B cell (primary cell): ENCODE measurements around the gene ZNF322. TPM values are rescaled to one million over a fixed set of nuclear protein-coding genes. Genes with fewer than 3 reads are reported as not detected.
A peak's percentile ranks its signal among the peaks of the same experiment; 100 is the strongest.
"Not testable (repeated sequence)": the region's sequence is repeated elsewhere in the genome, so short reads cannot be mapped to it uniquely, and the experiment has no call there.

Experiments used
- ATAC-seq: fragments of 200-7000 bp; cut with Tn5 transposase; one replicate; pipeline ENCODE4 v1.10.0; 2021; ENCODE audit warnings: low read depth, mild to moderate bottlenecking, moderate number of reproducible peaks, moderate library complexity
- CTCF ChIA-PET: fragments of 350-600 bp; sonication (Branson Sonifier 250); formaldehyde crosslinking; loops from one replicate; lab custom pipeline; 2021; ENCODE audit warnings: antibody characterized with exemption, inconsistent platforms; lab: Charles Lee
- POLR2A ChIA-PET: fragments of 350-600 bp; sonication (Branson Sonifier 250); formaldehyde crosslinking; loops from one replicate; lab custom pipeline; 2021; ENCODE audit warnings: antibody characterized with exemption; lab: Charles Lee
- DNase-seq: peaks from one replicate; pipeline ENCODE4 v3.0.0; 2013
- H2AFZ ChIP-seq: 2 replicates; pipeline ENCODE4 v1.6.1; 2012; ENCODE audit warnings: mild to moderate bottlenecking, low read depth, low read length; ENCODE audit not compliant: insufficient read depth, poor library complexity, severe bottlenecking
- H3K27ac ChIP-seq, 2 donors: 1 replicate in 1 of 2; 2 replicates in 1 of 2; pipeline ENCODE4 v1.5.1; 2012 to 2013; ENCODE audit warnings: low read length in 2 of 2, mild to moderate bottlenecking in 2 of 2, moderate library complexity in 1 of 2
- H3K27me3 ChIP-seq, 4 experiments: fragments of 200-600 bp in 1 of 4; sonication (generic) in 1 of 4; replicated peaks in 1 of 4; 1 replicate in 2 of 4; 2 replicates in 2 of 4; pipeline versions ENCODE4 v1.6.1 to v1.7.0; 2013 to 2016; ENCODE audit warnings: low read length in 3 of 4, mild to moderate bottlenecking in 2 of 4, mixed read lengths in 1 of 4, moderate library complexity in 1 of 4; ENCODE audit not compliant: insufficient read depth in 4 of 4, control insufficient read depth in 3 of 4; ENCODE audit errors: control extremely low read depth in 1 of 4
- H3K36me3 ChIP-seq, 2 experiments: replicated peaks in 1 of 2; 1 replicate in 1 of 2; 2 replicates in 1 of 2; pipeline versions ENCODE4 v1.6.1 to v1.7.1; 2013; ENCODE audit warnings: low read length in 1 of 2; ENCODE audit not compliant: insufficient read depth in 2 of 2, control insufficient read depth in 1 of 2; ENCODE audit errors: control extremely low read depth in 1 of 2, extremely low read depth in 1 of 2
- H3K4me1 ChIP-seq, 2 donors: fragments of 200-600 bp in 1 of 2; sonication (generic) in 1 of 2; 1 replicate in 1 of 2; 2 replicates in 1 of 2; pipeline versions ENCODE4 v1.5.1 to v1.6.1; 2013 to 2017; ENCODE audit warnings: low read length in 2 of 2; ENCODE audit not compliant: control insufficient read depth in 2 of 2, insufficient read depth in 2 of 2
- H3K4me2 ChIP-seq: replicated peaks from 2 replicates; pipeline ENCODE3; 2012; ENCODE audit warnings: mild to moderate bottlenecking, low read depth, low read length; ENCODE audit not compliant: poor library complexity, severe bottlenecking
- H3K4me3 ChIP-seq, 5 experiments: fragments of 200-600 bp in 1 of 5; sonication (generic) in 1 of 5; 1 replicate in 3 of 5; 2 replicates in 2 of 5; pipeline versions ENCODE4 v1.5.1 to v1.7.0; 2011 to 2016; ENCODE audit warnings: low read length in 4 of 5, mild to moderate bottlenecking in 4 of 5, low read depth in 2 of 5, control low read depth in 1 of 5, moderate library complexity in 1 of 5; ENCODE audit not compliant: insufficient read depth in 1 of 5; ENCODE audit errors: control extremely low read depth in 1 of 5, extremely low read depth in 1 of 5
- H3K79me2 ChIP-seq: fragments of 200-600 bp; sonication (generic); one replicate; pipeline ENCODE4 v1.6.0; 2016; ENCODE audit warnings: low read length; ENCODE audit not compliant: control insufficient read depth, insufficient read depth
- H3K9ac ChIP-seq: fragments of 200-600 bp; sonication (generic); 2 replicates; pipeline ENCODE4 v1.6.1; 2017; ENCODE audit warnings: mild to moderate bottlenecking, low read length, moderate library complexity
- H3K9me3 ChIP-seq, 3 donors: one replicate each; pipeline versions ENCODE4 v1.6.1 to v1.7.1; 2013; ENCODE audit warnings: low read length in 2 of 3; ENCODE audit not compliant: control insufficient read depth in 2 of 3, insufficient read depth in 1 of 3; ENCODE audit errors: control extremely low read depth in 1 of 3
- H4K20me1 ChIP-seq: 2 replicates; pipeline ENCODE4 v1.6.0; 2012; ENCODE audit warnings: mild to moderate bottlenecking, low read length; ENCODE audit not compliant: insufficient read depth, control insufficient read depth, poor library complexity, severe bottlenecking
- H3K27ac Mint-ChIP-seq: one replicate; pipeline ENCODE4 v1.8.0; 2021; ENCODE audit warnings: mixed read lengths
- H3K27me3 Mint-ChIP-seq: one replicate; pipeline ENCODE4 v1.8.0; 2021; ENCODE audit warnings: mixed read lengths
- H3K4me1 Mint-ChIP-seq: one replicate; pipeline ENCODE4 v1.8.0; 2021; ENCODE audit warnings: mixed read lengths
- H3K4me3 Mint-ChIP-seq: one replicate; pipeline ENCODE4 v1.8.0; 2021; ENCODE audit warnings: mixed read lengths
- H3K9me3 Mint-ChIP-seq: one replicate; pipeline ENCODE4 v1.8.0; 2022; ENCODE audit warnings: mixed read lengths; ENCODE audit not compliant: insufficient read depth
- EZH2 ChIP-seq: IDR thresholded peaks from 2 replicates; pipeline ENCODE4 v1.6.1; 2012; ENCODE audit warnings: borderline replicate concordance, low read depth, mild to moderate bottlenecking, moderate library complexity, low read length; ENCODE audit not compliant: insufficient read depth, poor library complexity, severe bottlenecking
- WGBS: methylation state at CpG from one replicate; pipeline ENCODE4 v1.1.5; 2013; ENCODE audit warnings: missing lambda C conversion rate; ENCODE audit not compliant: insufficient coverage; 5-methylcytosine and 5-hydroxymethylcytosine counted together
- intact Hi-C: fragments of 100-400 bp; cut with micrococcal nuclease; formaldehyde crosslinking; loops from one replicate; pipeline ENCODE4 v1.10.0; 2022
- polyA minus RNA-seq: library from RNA; depleted of rRNA, polyadenylated mRNA; stranded (reverse); fragments of >200 nt; gene quantifications from 2 replicates; pipeline ENCODE4 v1.2.3, GENCODE V29; 2012
- polyA plus RNA-seq: library from polyadenylated mRNA; depleted of rRNA; stranded (reverse); fragments of >200 nt; gene quantifications from 2 replicates; pipeline ENCODE4 v1.2.3, GENCODE V29; 2012
- total RNA-seq, 2 donors: library from RNA; stranded (reverse); fragments of 120-200 nt in 1 of 2; gene quantifications; 1 replicate in 1 of 2; 2 replicates in 1 of 2; pipeline versions ENCODE4 v1.2.3 to v1.2.4, GENCODE V29; 2013 to 2022
- TF ChIP-seq, protein P1 (sequence below): fragments of 200-600 bp; IDR thresholded peaks from one replicate; pipeline ENCODE4 v1.8.0; 2022; ENCODE audit warnings: antibody characterized with exemption, mild to moderate bottlenecking

The ZNF322 gene, protein sequence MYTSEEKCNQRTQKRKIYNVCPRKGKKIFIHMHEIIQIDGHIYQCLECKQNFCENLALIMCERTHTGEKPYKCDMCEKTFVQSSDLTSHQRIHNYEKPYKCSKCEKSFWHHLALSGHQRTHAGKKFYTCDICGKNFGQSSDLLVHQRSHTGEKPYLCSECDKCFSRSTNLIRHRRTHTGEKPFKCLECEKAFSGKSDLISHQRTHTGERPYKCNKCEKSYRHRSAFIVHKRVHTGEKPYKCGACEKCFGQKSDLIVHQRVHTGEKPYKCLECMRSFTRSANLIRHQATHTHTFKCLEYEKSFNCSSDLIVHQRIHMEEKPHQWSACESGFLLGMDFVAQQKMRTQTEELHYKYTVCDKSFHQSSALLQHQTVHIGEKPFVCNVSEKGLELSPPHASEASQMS
- 23.5 and 27.6 TPM in 2 replicates for total RNA-seq
- 26.4 TPM for total RNA-seq (2013)
- 2.9 and 3.2 TPM in 2 replicates for polyA plus RNA-seq
- polyA minus RNA-seq: 8.0 and 19.1 TPM in 2 replicates

DNA sequence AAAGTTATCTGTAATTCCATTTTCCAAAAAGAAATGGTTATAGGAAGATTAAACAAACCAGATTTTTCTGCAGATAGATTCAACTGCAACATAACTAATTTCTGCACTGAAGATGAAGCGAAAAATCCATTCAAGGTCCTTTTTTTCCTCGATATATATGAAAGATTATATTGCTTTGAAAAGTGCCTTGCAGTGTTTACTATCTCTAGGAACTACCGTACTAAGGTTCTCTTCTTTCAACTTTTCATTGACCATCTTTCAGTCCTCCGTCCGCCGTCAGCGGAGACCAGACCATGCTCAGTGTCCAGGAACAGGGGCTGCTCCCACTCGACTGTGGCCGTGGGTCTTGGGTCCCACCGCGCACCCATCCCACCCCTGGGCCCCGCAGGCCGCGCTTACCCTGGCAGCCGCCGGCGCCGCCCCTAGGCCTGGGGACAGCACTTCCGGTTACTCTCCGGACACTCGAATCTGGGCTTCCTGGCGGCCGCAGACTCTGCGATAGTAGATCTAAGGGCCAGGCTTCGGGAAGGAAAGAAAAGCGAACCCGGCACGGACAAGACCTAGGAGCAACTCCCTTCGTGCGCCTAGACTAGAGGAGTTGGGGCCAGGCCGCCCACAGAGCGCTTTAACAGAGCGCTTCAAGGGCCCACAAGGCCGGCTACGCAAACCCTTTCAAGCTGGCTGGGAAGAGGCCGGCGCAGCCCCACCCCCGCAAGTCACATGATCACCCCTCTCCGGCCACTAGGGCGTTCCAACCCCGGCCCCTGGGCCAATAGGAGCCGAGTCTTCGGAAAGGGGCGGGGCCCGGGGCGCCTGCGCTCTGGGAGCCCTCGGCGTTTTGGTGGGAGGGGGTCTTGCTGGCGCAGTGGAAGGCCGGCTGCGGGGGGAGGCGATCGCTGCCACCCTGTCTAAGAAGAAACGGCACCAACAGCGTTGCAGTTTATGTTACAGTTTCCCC lies at the start of gene ZNF322:
Gene ZNF322, minus strand, starts transcription at position 705 of the 958 bp plus-strand sequence. CDS start 21,193 bp downstream, outside the sequence.
- peaks cover 4% of the 10 kb centered on the region for H4K20me1 ChIP-seq
- peak; percentile 92 for DNase-seq
- no peaks in the 10 kb centered on the region for H3K9me3 ChIP-seq
- peaks cover 0 to 6% (median 4%) of the 10 kb centered on the region in 4 experiments for H3K27me3 ChIP-seq
- under 1% methylated on average over 44 of the region's 56 CpGs for WGBS
- peak within 1 kb of the TSS; percentile 85 for H3K4me2 ChIP-seq
- H3K27ac ChIP-seq: peak within 1 kb of the TSS; percentile 51 to 87
- H3K9ac ChIP-seq: peak within 1 kb of the TSS; percentile 94
- Mint-ChIP-seq H3K9me3 (no peaks in the 10 kb centered on the region), H3K27me3 (peaks cover 25% of the 10 kb centered on the region), H3K4me3 (peak within 1 kb of the TSS; percentile 88), H3K27ac (peak within 1 kb of the TSS; percentile 28), H3K4me1 (peaks cover 31% of the 10 kb centered on the region)
- H3K4me1 ChIP-seq: peaks cover 21 to 23% of the 10 kb centered on the region in 2 donors
- peaks cover 26% of the 10 kb centered on the region for H3K79me2 ChIP-seq
- intact Hi-C loops: loop anchor here (1.0 kb wide), 1 partner anchor 63 kb away; the partner anchor contains the start of gene ABT1
- peaks cover 0 to 2% of the 10 kb centered on the region in 2 experiments for H3K36me3 ChIP-seq
- TF ChIP-seq, protein P1, sequence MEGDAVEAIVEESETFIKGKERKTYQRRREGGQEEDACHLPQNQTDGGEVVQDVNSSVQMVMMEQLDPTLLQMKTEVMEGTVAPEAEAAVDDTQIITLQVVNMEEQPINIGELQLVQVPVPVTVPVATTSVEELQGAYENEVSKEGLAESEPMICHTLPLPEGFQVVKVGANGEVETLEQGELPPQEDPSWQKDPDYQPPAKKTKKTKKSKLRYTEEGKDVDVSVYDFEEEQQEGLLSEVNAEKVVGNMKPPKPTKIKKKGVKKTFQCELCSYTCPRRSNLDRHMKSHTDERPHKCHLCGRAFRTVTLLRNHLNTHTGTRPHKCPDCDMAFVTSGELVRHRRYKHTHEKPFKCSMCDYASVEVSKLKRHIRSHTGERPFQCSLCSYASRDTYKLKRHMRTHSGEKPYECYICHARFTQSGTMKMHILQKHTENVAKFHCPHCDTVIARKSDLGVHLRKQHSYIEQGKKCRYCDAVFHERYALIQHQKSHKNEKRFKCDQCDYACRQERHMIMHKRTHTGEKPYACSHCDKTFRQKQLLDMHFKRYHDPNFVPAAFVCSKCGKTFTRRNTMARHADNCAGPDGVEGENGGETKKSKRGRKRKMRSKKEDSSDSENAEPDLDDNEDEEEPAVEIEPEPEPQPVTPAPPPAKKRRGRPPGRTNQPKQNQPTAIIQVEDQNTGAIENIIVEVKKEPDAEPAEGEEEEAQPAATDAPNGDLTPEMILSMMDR: no peak
- no peak for TF ChIP-seq EZH2
- CTCF ChIA-PET: interaction anchor here (0.8 kb wide), 1 partner anchor 1739 kb away, joined by 3 read pairs; no protein-coding TSS in a partner anchor
- H2AFZ ChIP-seq: peak within 1 kb of the TSS; percentile 95
- POLR2A ChIA-PET: no interaction called here
- ATAC-seq: peak; percentile 99
- peak within 1 kb of the TSS; percentile 80 to 94 (median 81) for H3K4me3 ChIP-seq

DNA sequence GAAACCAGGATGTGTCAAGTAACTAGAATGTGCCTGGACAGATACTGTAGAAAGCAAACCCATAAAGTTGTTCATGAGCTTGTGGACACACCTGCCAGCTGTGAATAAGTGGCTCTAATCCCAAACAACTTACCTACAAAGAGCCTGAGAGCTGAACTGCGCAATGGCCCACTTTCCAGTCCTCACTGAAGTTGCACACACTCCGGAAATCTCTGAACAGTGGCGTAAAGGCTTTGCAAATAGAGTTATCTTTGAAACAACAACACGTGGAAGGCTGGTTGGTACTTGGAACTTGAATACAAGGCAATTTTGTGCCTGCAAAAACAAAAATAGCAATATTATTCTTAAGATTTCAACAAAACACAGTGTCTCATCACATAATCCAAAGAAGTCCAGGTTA lies 46.2 kb upstream of the ZNF322 start:
- H3K4me2 ChIP-seq, H3K9me3 Mint-ChIP-seq, DNase-seq, H3K4me3 ChIP-seq, H3K27ac ChIP-seq, H4K20me1 ChIP-seq, intact Hi-C loops, ATAC-seq, POLR2A ChIA-PET, H3K36me3 ChIP-seq, H2AFZ ChIP-seq, H3K4me1 ChIP-seq, H3K9ac ChIP-seq, H3K27me3 Mint-ChIP-seq, H3K27ac Mint-ChIP-seq, H3K9me3 ChIP-seq, H3K27me3 ChIP-seq, CTCF ChIA-PET, H3K79me2 ChIP-seq, H3K4me3 Mint-ChIP-seq, H3K4me1 Mint-ChIP-seq: not testable (repeated sequence)
- WGBS: no CpG with 5 or more reads among the region's 4 CpGs

DNA sequence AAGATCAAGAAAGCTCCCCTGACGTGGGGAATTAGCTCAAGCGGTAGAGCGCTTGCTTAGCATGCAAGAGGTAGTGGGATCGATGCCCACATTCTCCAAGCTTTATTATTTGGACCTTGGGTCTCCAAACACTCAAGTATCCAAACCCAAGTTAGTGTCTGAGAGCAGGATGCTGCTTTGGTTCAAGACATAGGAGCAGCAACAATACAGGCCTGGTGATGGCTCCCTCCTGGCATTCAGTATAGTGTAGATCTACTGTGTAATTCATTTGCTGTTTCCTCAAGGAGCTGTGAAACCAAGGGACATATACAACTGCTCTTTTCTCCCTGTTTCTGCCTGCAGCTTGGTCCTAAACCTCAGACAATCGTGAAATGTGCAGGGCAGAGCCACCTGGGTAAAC lies 45.8 kb upstream of the ZNF322 start:
- H3K4me1 Mint-ChIP-seq, H3K4me2 ChIP-seq, H3K4me3 ChIP-seq, CTCF ChIA-PET, H3K27ac ChIP-seq, H4K20me1 ChIP-seq, H3K79me2 ChIP-seq, POLR2A ChIA-PET, H3K27me3 Mint-ChIP-seq, H3K27ac Mint-ChIP-seq, ATAC-seq, H3K9me3 Mint-ChIP-seq, H3K9ac ChIP-seq, H3K4me3 Mint-ChIP-seq, H3K27me3 ChIP-seq, H3K36me3 ChIP-seq, H2AFZ ChIP-seq, DNase-seq, intact Hi-C loops, H3K9me3 ChIP-seq, H3K4me1 ChIP-seq: not testable (repeated sequence)
- no CpG with 5 or more reads among the region's 5 CpGs for WGBS
